ENCODE measurements around the gene NFATC3.
"Not testable (repeated sequence)": the region's sequence is repeated elsewhere in the genome, so short reads cannot be mapped to it uniquely, and the experiment has no call there.

Gene NFATC3

GRCh38 chr16:68088130-68088972 lies 3.2 kb downstream of the NFATC3 start:
- DNase-seq (ENCODE audit: low read depth) = no peak

- no peak for DNase-seq (ENCODE audit: low read depth)
Measured at GRCh38 chr16:68089067-68089466, 3.9 kb downstream of the NFATC3 start.

- DNase-seq (ENCODE audit: low read depth) = no peak
Measured at GRCh38 chr16:68090130-68090529, 5.0 kb downstream of the NFATC3 start.

- DNase-seq (ENCODE audit: low read depth) = no peak
Measured at GRCh38 chr16:68090533-68090932, 5.4 kb downstream of the NFATC3 start.

- DNase-seq (ENCODE audit: low read depth) = no peak
Measured at GRCh38 chr16:68091380-68092261, 6.5 kb downstream of the NFATC3 start.

GRCh38 chr16:68092275-68092674 lies 7.1 kb downstream of the NFATC3 start:
- not testable (repeated sequence) for DNase-seq (ENCODE audit: low read depth)

- DNase-seq (ENCODE audit: low read depth) = no peak
Measured at GRCh38 chr16:68093816-68094613, 8.8 kb downstream of the NFATC3 start.

- no peak for DNase-seq (ENCODE audit: low read depth)
Measured at GRCh38 chr16:68094614-68094934, 9.4 kb downstream of the NFATC3 start.

- DNase-seq (ENCODE audit: low read depth) = no peak
Measured at GRCh38 chr16:68096491-68096890, 11.3 kb downstream of the NFATC3 start.

GRCh38 chr16:68097088-68097487 lies 11.9 kb downstream of the NFATC3 start:
- DNase-seq (ENCODE audit: low read depth) = no peak

GRCh38 chr16:68097895-68098294 lies 12.7 kb downstream of the NFATC3 start:
- DNase-seq (ENCODE audit: low read depth) = no peak

- DNase-seq (ENCODE audit: low read depth) = no peak
Measured at GRCh38 chr16:68100488-68100887, 15.3 kb downstream of the NFATC3 start.

- no peak for DNase-seq (ENCODE audit: low read depth)
Measured at GRCh38 chr16:68105611-68106010, 20.4 kb downstream of the NFATC3 start.

- not testable (repeated sequence) for DNase-seq (ENCODE audit: low read depth)
Measured at GRCh38 chr16:68107230-68107928, 22.2 kb downstream of the NFATC3 start.

GRCh38 chr16:68109156-68109555 lies 24.0 kb downstream of the NFATC3 start:
- not testable (repeated sequence) for DNase-seq (ENCODE audit: low read depth)

- not testable (repeated sequence) for DNase-seq (ENCODE audit: low read depth)
Measured at GRCh38 chr16:68110611-68111010, 25.4 kb downstream of the NFATC3 start.

- no peak for DNase-seq (ENCODE audit: low read depth)
Measured at GRCh38 chr16:68111379-68111778, 26.2 kb downstream of the NFATC3 start.

GRCh38 chr16:68113059-68113761 lies 28.0 kb downstream of the NFATC3 start:
- DNase-seq (ENCODE audit: low read depth) = no peak

GRCh38 chr16:68113765-68114240 lies 28.6 kb downstream of the NFATC3 start:
- DNase-seq (ENCODE audit: low read depth) = no peak

- not testable (repeated sequence) for DNase-seq (ENCODE audit: low read depth)
Measured at GRCh38 chr16:68114939-68115338, 29.8 kb downstream of the NFATC3 start.

GRCh38 chr16:68115851-68116250 lies 30.7 kb downstream of the NFATC3 start:
- no peak for DNase-seq (ENCODE audit: low read depth)

Measured in CMK (cell line).